Stimulated activated effector memory CD8-positive, alpha-beta T cell treated with anti-CD3 and anti-CD28 coated beads, Interleukin-12 subunit alpha, Interleukin-12 subunit beta, amount 100 ng/mL, for 72 hours (primary cell): ENCODE data around the gene MIA.

Experiments
- ATAC-seq: fragments of 150-1000 bp; cut with Tn5 transposase; 2 replicates; pipeline ENCODE4 v1.10.0; 2021
- DNase-seq, 2 donors: peaks; one replicate each; pipeline ENCODE4 v3.0.0; 2021 to 2022; ENCODE audit warnings: low spot score in 2 of 2
- H3K27ac Mint-ChIP-seq: one replicate; pipeline ENCODE4 v1.8.0; 2022; ENCODE audit warnings: mild to moderate bottlenecking, mixed read lengths
- H3K36me3 Mint-ChIP-seq: one replicate; pipeline ENCODE4 v1.8.0; 2022; ENCODE audit warnings: mild to moderate bottlenecking, mixed read lengths
- H3K4me1 Mint-ChIP-seq: one replicate; pipeline ENCODE4 v1.8.0; 2022; ENCODE audit warnings: mixed read lengths
- H3K4me3 Mint-ChIP-seq: one replicate; pipeline ENCODE4 v1.8.0; 2022; ENCODE audit warnings: mild to moderate bottlenecking, mixed read lengths
- H3K9me3 Mint-ChIP-seq: one replicate; pipeline ENCODE4 v1.8.0; 2022; ENCODE audit warnings: mixed read lengths

MIA gene

DNA sequence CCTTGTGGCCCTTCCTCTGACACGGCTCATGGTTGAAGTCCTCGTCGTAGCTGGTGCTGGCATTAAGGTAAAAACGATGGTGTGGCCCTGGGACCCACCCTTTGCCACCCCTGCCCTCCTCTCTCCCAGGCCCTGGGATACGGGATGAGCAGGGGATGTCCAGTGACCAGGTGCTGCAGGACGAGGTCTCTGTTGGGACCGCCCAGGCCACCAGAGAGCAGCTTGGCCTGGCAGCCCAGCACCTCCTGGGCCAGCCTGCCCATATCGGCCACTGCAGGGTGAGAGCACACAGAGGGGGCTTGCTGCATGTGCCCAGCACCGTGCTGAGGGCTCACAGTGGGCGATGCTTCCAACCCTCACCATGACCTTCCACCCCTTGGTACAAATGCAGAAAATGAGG, 31.4 kb upstream of the MIA start:
- Mint-ChIP-seq H3K36me3 (no peaks in the 10 kb centered on the region), H3K4me1 (peaks cover 7% of the 10 kb centered on the region), H3K27ac (no peak overlapping the region), H3K9me3 (no peaks in the 10 kb centered on the region), H3K4me3 (no peak overlapping the region)
- no peak for ATAC-seq
- DNase-seq = no peak

DNA sequence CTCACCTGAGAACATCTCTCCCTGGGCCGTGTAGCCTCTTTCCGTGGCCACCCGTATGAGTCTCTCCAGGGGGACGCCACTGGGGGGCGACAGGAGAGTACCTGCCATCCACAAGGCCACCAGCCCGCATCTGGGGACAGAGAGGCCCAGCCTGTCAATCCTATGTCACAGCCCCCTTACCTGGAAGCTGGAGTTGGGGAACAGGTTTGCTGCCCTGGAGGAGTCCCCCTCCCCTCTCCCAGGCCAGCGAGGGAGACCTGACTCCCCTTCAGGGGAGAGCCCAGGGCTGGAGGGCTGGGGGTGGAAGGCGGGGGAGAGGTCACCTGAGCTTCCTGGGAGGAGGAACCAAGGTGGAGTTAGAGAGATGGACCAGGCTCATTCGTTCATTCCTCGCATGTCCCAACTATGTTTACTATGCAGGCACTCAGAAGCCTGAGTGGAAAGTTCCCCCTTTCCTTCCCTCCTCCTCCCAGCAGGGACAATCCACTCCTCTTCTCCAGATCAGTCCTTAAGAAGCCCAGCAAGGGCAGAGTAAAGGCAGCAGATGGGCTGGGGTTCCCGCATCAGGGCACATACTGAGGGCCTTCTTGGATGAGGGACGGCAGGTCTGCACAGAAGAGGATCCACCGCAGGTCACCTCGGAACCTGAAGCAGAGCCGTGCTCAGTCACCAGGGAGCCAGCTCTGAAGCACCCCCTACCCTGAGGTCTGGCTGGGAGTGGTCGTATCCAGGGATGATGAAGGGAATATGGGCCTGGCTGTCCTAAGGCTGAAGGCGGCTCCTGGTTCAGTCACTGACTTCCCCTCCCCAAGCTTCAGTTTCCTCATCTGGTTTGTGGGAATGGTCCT, 30.5 kb upstream of the MIA start:
- ATAC-seq = peak; percentile 55
- Mint-ChIP-seq H3K4me3 (no peak overlapping the region), H3K4me1 (peaks cover 13% of the 10 kb centered on the region), H3K36me3 (no peaks in the 10 kb centered on the region), H3K9me3 (no peaks in the 10 kb centered on the region), H3K27ac (no peak overlapping the region)
- peak in 1 of 2 donors; percentile 64 for DNase-seq

DNA sequence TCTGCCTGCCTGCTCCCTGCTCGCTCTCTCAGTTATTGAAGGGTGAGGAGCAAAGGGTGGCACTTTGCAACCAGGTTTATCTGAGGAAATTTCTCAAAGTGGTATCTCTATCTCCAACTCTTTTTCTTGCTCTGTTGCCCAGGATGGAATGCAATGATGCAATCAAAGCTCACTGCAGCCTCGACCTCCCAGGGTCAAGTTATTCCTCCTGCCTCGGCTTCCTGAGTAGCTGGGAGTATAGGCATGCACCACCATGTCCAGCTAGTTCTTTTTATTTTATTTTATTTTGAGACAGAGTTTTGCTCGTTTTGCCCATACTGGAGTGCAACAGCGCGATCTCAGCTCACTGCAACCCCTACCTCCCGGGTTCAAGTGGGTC, 29.9 kb upstream of the MIA start:
- ATAC-seq = no peak

DNA sequence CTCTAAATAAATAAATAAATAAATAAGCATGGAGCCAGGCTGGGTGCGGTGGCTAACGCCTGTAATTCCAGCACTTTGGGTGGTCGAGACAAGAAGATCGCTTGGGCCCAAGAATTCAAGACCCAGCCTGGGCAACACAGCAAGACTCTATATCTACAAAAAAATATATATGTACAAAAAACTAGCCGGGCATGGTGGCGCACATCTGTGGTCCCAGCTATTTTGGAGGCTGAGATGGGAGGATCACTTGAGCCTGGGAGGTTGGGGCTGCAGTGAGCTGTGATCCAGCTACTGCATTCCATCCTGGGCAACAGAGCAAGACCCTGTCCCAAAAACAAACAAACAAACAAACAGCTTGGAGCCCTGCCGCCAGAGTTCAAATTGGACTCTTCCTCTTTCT, 27.8 kb upstream of the MIA start:
- no peak for ATAC-seq
- peaks cover 27% of the 10 kb centered on the region for H3K36me3 Mint-ChIP-seq
- H3K9me3 Mint-ChIP-seq = no peaks in the 10 kb centered on the region

More for the DNA sequence above, 29.9 kb upstream of the MIA start:
- Mint-ChIP-seq H3K4me1 (peaks cover 18% of the 10 kb centered on the region), H3K9me3 (no peaks in the 10 kb centered on the region), H3K36me3 (peaks cover 6% of the 10 kb centered on the region), H3K27ac (no peak overlapping the region), H3K4me3 (no peak overlapping the region)
- no peak for DNase-seq

DNA sequence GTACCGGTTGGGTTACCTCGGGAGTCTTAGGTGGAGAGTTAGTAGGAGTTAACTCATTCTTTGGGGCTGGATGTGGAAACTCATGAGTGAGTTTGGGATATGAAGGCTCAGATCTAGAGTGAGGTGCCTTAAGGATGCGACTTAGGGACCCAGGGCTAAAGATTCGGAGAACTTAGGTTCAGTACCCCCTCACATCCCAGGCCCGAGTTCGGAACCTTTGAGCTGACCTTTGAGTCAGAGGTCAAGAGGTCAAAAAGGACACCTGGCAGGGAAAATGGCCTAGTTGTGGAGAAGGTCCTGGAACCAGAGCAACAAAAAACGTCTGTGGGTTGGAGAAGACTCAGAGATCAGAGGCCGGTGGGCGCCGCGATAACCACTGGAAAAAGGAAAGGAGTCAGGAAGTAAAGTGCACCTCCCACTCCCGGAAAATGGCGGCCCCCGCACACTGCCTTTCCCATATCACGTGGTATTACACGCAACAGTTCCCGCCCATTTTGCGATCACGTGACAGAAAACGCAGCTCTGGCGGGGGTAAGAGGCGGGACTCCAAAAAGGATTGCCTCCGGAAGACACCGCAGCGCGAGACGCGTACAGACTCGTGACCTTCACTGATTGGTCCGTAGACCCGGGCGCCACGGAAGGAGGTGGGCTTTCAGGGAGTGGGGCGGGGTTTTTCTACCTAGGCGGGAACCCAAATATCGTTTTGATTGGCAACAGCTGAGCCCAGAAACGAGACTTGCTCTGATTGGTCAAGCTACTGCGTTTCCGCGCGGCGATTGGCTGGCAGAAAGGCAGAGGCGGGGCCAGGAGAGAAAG, 25.1 kb upstream of the MIA start, which contains the start of gene ACTMAP:
ACTMAP (minus strand) TSS at position 420 of the 816 bp plus-strand sequence. CDS start 674 bp downstream, outside the sequence.
- H3K27ac Mint-ChIP-seq = peak within 1 kb of the TSS; percentile 97
- peak; percentile 95 to 99 for DNase-seq
- peaks cover 45% of the 10 kb centered on the region for H3K4me1 Mint-ChIP-seq
- no peaks in the 10 kb centered on the region for H3K9me3 Mint-ChIP-seq
- ATAC-seq = peak; percentile 91
- peak within 1 kb of the TSS; percentile 94 for H3K4me3 Mint-ChIP-seq
- H3K36me3 Mint-ChIP-seq = peaks cover 55% of the 10 kb centered on the region

More for the DNA sequence above, 27.8 kb upstream of the MIA start:
- no peak overlapping the region for H3K27ac Mint-ChIP-seq
- no peak for DNase-seq
- peaks cover 27% of the 10 kb centered on the region for H3K4me1 Mint-ChIP-seq
- no peak overlapping the region for H3K4me3 Mint-ChIP-seq

GRCh38 chr19:40750874-40751537, 24.3 kb upstream of the MIA start, which contains the start of gene SNRPA:
SNRPA (plus strand) TSS chr19:40751203; CDS start chr19:40751409, 206 bp downstream.
- Mint-ChIP-seq H3K4me3 (peak within 1 kb of the TSS; percentile 94), H3K4me1 (peaks cover 53% of the 10 kb centered on the region), H3K36me3 (peaks cover 62% of the 10 kb centered on the region), H3K9me3 (no peaks in the 10 kb centered on the region), H3K27ac (peak within 1 kb of the TSS; percentile 97)
- DNase-seq (peak; percentile 91 to 99), ATAC-seq (peak; percentile 81)

DNA sequence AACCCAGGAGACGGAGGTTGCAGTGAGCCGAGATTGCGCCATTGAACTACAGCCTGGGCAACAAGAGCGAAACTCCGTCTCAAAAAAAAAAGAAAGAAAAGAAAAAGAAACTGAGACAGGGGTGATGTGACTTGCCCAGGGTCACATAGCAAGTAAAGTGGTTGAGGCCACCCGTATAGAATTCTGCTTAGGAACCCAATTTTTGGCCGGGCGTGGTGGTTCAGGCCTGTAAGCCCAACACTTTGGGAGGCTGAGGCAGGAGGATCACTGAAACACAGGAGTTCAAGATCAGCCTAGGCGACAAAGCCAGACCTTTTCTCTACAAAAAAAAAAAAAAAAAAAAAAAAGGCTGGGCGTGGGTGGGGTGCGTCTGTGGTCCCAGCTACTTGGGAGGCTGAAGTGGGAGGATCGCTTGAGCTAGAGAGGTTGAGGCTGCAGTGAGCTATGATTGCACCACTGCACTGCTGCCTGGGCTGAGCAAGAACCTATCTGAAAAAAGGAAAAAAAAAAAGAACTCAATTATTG, 23.0 kb upstream of the MIA start:
- no peak for ATAC-seq
- peaks cover 75% of the 10 kb centered on the region for H3K36me3 Mint-ChIP-seq
- peak in 1 of 2 donors; percentile 62 for DNase-seq
- H3K4me3 Mint-ChIP-seq = peak overlapping the region; percentile 94
- peaks cover 66% of the 10 kb centered on the region for H3K4me1 Mint-ChIP-seq
- no peaks in the 10 kb centered on the region for H3K9me3 Mint-ChIP-seq
- peak overlapping the region; percentile 97 for H3K27ac Mint-ChIP-seq

GRCh38 chr19:40754611-40755247, 20.6 kb upstream of the MIA start:
- Mint-ChIP-seq H3K4me1 (peaks cover 65% of the 10 kb centered on the region), H3K9me3 (no peaks in the 10 kb centered on the region), H3K27ac (peak overlapping the region; percentile 90), H3K36me3 (peaks cover 99% of the 10 kb centered on the region), H3K4me3 (peak overlapping the region; percentile 94)
- ATAC-seq (peak; percentile 1), DNase-seq (peak in 1 of 2 donors; percentile 72)

GRCh38 chr19:40755248-40755624, 20.1 kb upstream of the MIA start:
- no peak for ATAC-seq
- peak overlapping the region; percentile 94 for H3K4me3 Mint-ChIP-seq
- H3K4me1 Mint-ChIP-seq = peaks cover 64% of the 10 kb centered on the region
- H3K36me3 Mint-ChIP-seq = peaks cover 100% of the 10 kb centered on the region
- H3K27ac Mint-ChIP-seq = peak overlapping the region; percentile 90
- no peak for DNase-seq
- no peaks in the 10 kb centered on the region for H3K9me3 Mint-ChIP-seq

DNA sequence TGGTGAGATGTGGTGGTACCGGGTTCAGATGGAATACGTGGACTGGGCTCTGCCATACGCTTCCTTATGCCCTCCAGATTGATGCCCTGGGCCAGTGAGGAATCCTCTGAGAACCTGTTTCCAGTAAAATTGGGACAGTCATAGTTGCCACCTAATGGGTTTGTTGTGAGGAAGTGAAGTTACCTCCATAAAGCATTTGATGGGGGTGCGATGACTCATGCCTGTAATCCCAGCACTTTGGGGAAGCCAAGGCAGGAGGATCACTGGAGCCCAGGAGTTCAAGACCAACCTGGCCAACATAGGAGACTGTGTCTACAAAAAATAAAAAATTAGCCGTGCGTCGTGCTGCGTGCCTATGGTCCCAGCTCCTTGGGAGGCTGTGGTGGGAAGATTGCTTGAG, 19.5 kb upstream of the MIA start:
- Mint-ChIP-seq H3K9me3 (no peaks in the 10 kb centered on the region), H3K27ac (peak overlapping the region; percentile 90), H3K4me3 (peak overlapping the region; percentile 94), H3K36me3 (peaks cover 100% of the 10 kb centered on the region), H3K4me1 (peaks cover 69% of the 10 kb centered on the region)
- ATAC-seq = no peak
- DNase-seq = no peak

DNA sequence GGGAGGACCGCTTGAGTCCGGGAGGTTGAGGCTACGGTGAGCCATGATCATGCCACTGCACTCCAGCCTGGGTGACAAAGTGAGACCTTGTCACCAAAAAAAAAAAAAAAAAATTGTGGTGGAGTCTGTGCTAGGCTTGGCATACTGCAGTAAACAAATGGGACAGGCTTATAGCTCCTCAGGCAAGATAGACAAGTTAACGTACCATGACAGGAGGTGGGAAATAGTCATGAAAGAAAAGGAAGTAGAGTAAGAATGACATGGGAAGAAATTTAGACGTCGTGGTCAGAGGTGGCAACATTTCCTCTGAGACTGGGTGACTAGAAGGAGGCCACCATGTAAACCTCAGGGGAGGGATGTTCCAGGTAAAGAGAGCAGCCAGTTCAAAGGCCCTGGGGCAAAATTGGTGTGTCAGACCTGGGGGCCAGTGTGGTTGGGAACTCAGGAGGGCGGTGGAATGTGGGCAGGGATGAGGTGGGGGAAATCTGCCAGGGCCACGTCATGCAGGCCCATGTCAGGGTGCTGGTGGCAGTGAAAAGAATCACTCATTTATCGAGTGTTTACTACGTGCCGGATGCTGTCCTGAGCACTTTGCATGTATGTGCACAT, 18.7 kb upstream of the MIA start:
- no peaks in the 10 kb centered on the region for H3K9me3 Mint-ChIP-seq
- peak overlapping the region; percentile 94 for H3K4me3 Mint-ChIP-seq
- ATAC-seq (peak; percentile 80), DNase-seq (peak; percentile 43 to 82)
- H3K27ac Mint-ChIP-seq = peak overlapping the region; percentile 90
- H3K36me3 Mint-ChIP-seq = peaks cover 100% of the 10 kb centered on the region
- H3K4me1 Mint-ChIP-seq = peaks cover 69% of the 10 kb centered on the region

DNA sequence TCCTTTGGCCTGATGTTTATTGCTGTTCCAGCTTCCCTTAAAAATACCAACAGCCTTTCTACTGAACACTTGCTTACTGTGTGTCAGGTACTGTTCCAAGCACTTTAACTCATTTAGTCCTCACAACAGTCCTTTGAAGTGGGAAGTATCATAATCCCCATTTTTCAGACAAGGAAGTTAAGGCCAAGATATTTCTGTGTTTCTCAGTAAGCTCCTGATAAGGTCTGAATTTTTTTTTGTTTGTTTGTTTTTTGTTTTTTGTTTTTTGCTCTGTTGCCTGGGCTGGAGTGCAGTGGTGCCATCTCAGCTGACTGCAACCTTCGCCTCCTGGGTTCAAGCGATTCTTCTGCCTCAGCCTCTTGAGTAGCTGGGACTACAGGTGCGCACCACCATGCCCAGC, 16.8 kb upstream of the MIA start:
- ATAC-seq (no peak), DNase-seq (no peak)
- Mint-ChIP-seq H3K9me3 (no peaks in the 10 kb centered on the region), H3K36me3 (peaks cover 100% of the 10 kb centered on the region), H3K27ac (no peak overlapping the region), H3K4me3 (no peak overlapping the region), H3K4me1 (peaks cover 77% of the 10 kb centered on the region)

GRCh38 chr19:40759352-40759751, 16.0 kb upstream of the MIA start:
- H3K27ac Mint-ChIP-seq = no peak overlapping the region
- peaks cover 100% of the 10 kb centered on the region for H3K36me3 Mint-ChIP-seq
- H3K4me3 Mint-ChIP-seq = no peak overlapping the region
- H3K4me1 Mint-ChIP-seq = peaks cover 82% of the 10 kb centered on the region
- ATAC-seq = no peak
- no peaks in the 10 kb centered on the region for H3K9me3 Mint-ChIP-seq
- DNase-seq = no peak

- DNase-seq (no peak), ATAC-seq (no peak)
- Mint-ChIP-seq H3K27ac (peak overlapping the region; percentile 58), H3K4me1 (peaks cover 63% of the 10 kb centered on the region), H3K9me3 (no peaks in the 10 kb centered on the region), H3K36me3 (peaks cover 100% of the 10 kb centered on the region), H3K4me3 (peak overlapping the region; percentile 29)
These were observed 12.4 kb upstream of the MIA start for GRCh38 chr19:40762754-40763470.
